ENCODE data around the gene SLC35B4.

Gene SLC35B4

DNA sequence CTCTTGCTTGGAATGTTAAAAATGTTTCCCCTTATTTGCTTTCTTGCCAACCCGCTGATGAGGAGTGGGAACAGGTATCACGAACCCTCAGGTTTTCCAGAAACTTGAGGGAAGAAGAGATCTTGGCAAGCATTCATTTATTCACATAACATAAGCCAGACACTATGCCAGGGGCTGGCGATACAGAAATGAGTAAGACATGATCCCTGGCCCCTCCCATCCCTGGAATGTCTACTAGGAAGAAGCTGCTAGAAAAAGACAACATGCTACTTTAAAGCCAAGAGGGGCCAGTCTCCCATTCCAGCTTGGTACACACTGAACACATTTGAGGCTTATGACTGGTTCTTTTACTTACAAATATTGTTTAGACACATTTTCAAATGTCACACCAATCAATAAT, 26.4 kb downstream of the SLC35B4 start:
- DNase-seq (ENCODE audit: low spot score): no peak

GRCh38 chr7:134289841-134290240, 26.9 kb downstream of the SLC35B4 start:
- no peak for DNase-seq (ENCODE audit: low spot score)

DNA sequence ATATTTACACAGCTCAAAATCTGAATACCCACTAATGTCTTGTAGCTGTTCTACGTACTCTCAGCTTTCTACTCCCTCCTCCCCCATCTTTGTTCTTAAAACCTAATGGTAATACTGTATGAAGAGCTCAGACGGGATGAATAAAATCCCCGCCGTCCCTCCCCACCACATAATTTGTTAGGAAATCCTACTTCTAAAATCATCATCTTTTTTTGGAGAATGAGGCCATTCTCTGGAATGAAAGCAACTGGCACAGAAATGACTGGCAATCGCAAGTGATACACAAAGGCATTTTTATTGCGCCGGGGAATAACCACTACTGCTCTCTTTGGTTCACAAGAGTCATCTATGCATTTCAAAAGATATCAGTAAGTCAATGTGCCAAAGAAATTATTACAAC, 27.3 kb downstream of the SLC35B4 start:
- DNase-seq (ENCODE audit: low spot score): no peak

GRCh38 chr7:134287916-134288659, 28.6 kb downstream of the SLC35B4 start:
- DNase-seq (ENCODE audit: low spot score): no peak

GRCh38 chr7:134284952-134285351, 31.8 kb downstream of the SLC35B4 start:
- no peak for DNase-seq (ENCODE audit: low spot score)

DNA sequence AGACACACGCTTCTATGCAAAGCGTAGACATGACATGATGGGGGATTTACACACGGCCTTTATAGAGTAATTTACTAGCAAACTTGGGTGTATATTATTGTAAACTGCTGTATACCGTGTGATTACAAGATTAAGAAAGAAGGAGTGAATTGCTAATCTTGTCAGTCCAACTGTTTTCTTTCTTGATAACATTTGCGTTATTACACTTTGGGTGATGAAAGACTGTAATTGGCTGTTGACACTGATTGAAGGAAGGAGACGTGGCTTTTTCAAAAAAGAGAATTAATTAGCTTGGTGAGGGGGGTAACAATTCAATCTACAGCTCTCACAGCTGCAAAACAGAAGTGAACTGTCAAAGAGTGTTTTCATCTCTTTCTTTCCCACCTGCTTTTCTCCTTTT, 32.7 kb downstream of the SLC35B4 start:
- no peak for DNase-seq (ENCODE audit: low spot score)

GRCh38 chr7:134280508-134280907, 36.2 kb downstream of the SLC35B4 start:
- no peak for DNase-seq (ENCODE audit: low spot score)

DNA sequence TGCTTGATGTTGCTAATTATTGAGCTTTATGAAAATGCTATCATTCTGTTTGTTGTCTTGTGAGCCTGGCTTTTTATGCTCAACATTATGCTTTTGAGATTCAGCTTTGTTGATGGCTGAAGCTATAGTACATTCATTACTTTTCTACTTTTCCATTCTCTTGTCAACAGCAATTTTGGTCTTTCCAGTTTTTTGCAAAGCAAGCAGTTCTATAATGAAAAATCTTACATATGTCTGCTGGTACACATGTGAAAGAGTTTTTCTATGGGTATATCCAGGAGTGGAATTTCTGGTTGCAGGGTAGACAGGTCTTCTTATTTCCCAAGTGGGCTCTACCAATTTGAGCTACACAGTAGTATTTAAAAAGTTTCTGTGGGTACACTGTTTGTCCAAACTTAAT, 36.8 kb downstream of the SLC35B4 start:
- no peak for DNase-seq (ENCODE audit: low spot score)

GRCh38 chr7:134279336-134279735, 37.4 kb downstream of the SLC35B4 start:
- no peak for DNase-seq (ENCODE audit: low spot score)

- no peak for DNase-seq (ENCODE audit: low spot score)
Observed at GRCh38 chr7:134278502-134279153, 38.1 kb downstream of the SLC35B4 start.

GRCh38 chr7:134276951-134277350, 39.8 kb downstream of the SLC35B4 start:
- DNase-seq (ENCODE audit: low spot score): no peak

GRCh38 chr7:134262322-134262721, 54.4 kb downstream of the SLC35B4 start:
- no peak for DNase-seq (ENCODE audit: low spot score)

DNA sequence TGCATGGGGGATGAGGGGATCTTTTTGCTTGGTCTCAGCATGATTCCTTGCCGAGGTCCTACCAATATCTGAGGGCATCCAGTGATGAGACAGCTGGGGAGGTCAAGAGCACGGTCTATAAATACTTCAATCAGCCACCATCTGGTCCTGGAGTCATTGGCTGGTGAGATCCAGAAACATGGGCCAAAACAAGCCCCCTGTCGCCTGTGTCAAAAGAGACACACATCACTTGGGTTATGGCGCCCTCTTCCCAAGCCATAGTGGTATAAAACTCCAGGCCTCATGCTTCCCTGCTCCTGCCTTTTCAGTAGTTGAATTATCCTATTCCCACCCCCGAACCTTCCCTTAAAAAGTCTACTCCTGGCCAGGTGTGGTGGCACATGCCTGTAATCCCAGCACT, 60.9 kb downstream of the SLC35B4 start:
- no peak for DNase-seq (ENCODE audit: low spot score)

GRCh38 chr7:134254311-134254710, 62.4 kb downstream of the SLC35B4 start:
- no peak for DNase-seq (ENCODE audit: low spot score)

- no peak for DNase-seq (ENCODE audit: low spot score)
Observed at GRCh38 chr7:134248196-134248595, 68.5 kb downstream of the SLC35B4 start.

GRCh38 chr7:134246761-134247160, 70.0 kb downstream of the SLC35B4 start:
- DNase-seq (ENCODE audit: low spot score): no peak

DNA sequence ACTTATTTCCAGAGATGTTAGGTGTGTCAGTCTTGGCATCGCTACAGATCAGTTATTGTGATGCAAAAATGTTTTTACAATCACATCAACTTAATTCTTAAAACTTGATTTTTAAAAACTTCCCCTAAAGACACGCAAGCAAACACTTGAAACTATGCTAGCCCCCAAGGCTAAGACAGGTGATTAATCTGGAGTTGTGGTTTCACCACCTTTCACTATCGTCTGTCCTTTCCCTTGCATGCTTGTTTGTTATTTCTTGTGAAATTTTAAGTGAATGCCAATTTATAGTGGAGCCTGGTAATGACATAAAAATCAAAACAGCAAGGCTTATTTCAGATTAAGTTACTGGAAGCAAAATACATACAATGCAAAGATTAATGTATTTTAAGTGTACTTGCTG, 70.4 kb downstream of the SLC35B4 start:
- no peak for DNase-seq (ENCODE audit: low spot score)

DNA sequence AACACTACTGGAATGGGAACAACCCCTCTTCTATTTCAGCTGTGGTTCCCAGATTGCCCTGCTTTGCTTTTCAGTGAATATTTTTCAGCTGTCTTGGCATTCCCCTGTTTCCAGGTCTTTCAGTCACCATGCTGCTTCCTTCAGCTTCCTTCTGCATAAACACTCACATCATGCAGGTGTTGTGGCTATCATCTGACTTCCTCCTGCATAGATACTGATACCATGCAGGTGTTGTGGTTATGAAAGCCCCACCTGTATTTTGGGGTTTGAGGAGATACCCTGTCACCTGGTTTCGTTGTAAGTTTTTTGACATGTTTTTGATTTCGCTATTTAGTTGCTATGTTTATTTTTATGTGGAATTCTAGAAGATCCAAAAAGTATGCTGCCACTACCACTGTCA, 71.5 kb downstream of the SLC35B4 start:
- DNase-seq (ENCODE audit: low spot score): no peak
